PFSK-1 (cell line): ENCODE results near the gene ESF1. TPM values are rescaled to one million over a fixed set of nuclear protein-coding genes. Genes with fewer than 3 reads are reported as not detected.

Experiments
- FOXP2 ChIP-seq: optimal IDR thresholded peaks from 2 replicates; pipeline ENCODE3; 2011; ENCODE audit warnings: borderline replicate concordance, control low read depth, inconsistent platforms; ENCODE audit not compliant: insufficient read depth; ENCODE audit errors: extremely low read length, extremely low read depth
- POLR2AphosphoS5 ChIP-seq: IDR thresholded peaks from 2 replicates; pipeline ENCODE4 v1.6.1; 2012; ENCODE audit warnings: low read depth, mild to moderate bottlenecking, control low read depth, low read length, moderate library complexity
- REST ChIP-seq, 2 experiments: IDR thresholded peaks; 2 replicates each; pipeline versions ENCODE4 v1.6.1 to v1.8.0; 2011 to 2012; ENCODE audit warnings: low read depth in 2 of 2, low read length in 2 of 2, control low read depth in 1 of 2, inconsistent platforms in 1 of 2, mild to moderate bottlenecking in 1 of 2, moderate library complexity in 1 of 2; ENCODE audit not compliant: insufficient read depth in 1 of 2
- SIN3A ChIP-seq: IDR thresholded peaks from 2 replicates; pipeline ENCODE4 v1.6.1; 2012; ENCODE audit warnings: mild to moderate bottlenecking, low read length, moderate library complexity, borderline replicate concordance; ENCODE audit not compliant: insufficient read depth
- TAF1 ChIP-seq: IDR thresholded peaks from 2 replicates; pipeline ENCODE4 v1.6.1; 2012; ENCODE audit warnings: low read length, control low read depth, borderline replicate concordance; ENCODE audit not compliant: insufficient read depth
- polyA plus RNA-seq: library from polyadenylated mRNA; unstranded; fragments of >200 nt; gene quantifications from one replicate; pipeline ENCODE4 v1.2.1, GENCODE V29; 2012; ENCODE audit warnings: low read depth, missing spikeins; ENCODE audit not compliant: insufficient read length

ESF1 gene, protein sequence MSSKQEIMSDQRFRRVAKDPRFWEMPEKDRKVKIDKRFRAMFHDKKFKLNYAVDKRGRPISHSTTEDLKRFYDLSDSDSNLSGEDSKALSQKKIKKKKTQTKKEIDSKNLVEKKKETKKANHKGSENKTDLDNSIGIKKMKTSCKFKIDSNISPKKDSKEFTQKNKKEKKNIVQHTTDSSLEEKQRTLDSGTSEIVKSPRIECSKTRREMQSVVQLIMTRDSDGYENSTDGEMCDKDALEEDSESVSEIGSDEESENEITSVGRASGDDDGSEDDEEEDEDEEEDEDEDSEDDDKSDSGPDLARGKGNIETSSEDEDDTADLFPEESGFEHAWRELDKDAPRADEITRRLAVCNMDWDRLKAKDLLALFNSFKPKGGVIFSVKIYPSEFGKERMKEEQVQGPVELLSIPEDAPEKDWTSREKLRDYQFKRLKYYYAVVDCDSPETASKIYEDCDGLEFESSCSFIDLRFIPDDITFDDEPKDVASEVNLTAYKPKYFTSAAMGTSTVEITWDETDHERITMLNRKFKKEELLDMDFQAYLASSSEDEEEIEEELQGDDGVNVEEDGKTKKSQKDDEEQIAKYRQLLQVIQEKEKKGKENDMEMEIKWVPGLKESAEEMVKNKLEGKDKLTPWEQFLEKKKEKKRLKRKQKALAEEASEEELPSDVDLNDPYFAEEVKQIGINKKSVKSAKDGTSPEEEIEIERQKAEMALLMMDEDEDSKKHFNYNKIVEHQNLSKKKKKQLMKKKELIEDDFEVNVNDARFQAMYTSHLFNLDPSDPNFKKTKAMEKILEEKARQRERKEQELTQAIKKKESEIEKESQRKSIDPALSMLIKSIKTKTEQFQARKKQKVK
- 10.7 TPM for polyA plus RNA-seq

DNA sequence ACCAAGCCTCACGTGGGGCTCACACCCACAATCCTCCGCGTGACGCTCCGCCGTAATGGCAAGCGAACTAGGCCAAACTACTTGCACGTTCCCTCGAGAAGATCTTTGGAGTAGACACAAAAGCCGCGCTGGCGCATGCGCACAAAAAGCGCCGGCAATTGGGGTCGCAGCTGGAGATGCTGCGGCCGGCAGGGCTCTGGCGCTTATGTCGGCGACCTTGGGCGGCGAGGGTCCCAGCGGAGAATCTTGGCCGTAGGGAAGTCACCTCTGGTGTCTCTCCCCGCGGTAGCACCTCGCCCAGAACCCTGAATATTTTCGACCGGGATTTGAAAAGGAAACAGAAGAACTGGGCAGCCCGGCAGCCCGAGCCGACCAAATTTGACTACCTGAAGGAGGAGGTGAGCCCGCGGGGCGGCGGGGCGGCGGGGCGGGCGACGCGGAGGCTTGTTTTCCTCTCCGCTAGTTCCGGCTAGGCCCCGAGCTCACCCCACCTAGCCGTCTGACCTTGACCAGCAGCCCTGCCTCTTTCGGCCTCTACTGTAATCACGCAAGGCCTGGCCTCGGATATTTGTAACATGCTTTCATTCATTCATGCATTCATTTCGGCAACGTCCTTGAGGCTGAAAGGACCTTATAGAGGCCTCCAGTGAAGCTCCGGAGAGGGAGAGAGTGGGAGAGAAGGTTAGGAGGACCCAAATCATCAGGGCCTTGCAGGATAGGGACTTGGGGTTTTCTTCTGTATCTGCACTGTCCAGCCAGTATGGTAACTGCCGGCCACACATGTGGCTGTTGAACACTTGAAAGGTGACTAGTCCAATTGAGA is at the start of gene ESF1, which contains the start of gene NDUFAF5:
Gene ESF1, minus strand, starts transcription at position 27 of the 823 bp plus-strand sequence. CDS start 1,779 bp downstream, outside the sequence.
Gene NDUFAF5, plus strand, starts transcription at position 136 of the 823 bp plus-strand sequence. Its CDS starts 41 bp downstream, at position 177.
- TF ChIP-seq REST (IDR thresholded peaks at IDR 0.05; ENCODE audit: insufficient read depth in 1 of 2, low read depth in 2 of 2, low read length in 2 of 2) (peak; percentile 64 to 73; a peak in 3 of 4 replicates), FOXP2 (peak; percentile 60), TAF1 (peak; percentile 94; the same call in 1 of the 2 replicates), SIN3A (peak; percentile 97), POLR2AphosphoS5 (peak; percentile 66; the same call in 1 of the 2 replicates)

GRCh38 chr20:13831476-13831875 is 46.8 kb upstream of the ESF1 start:
- TF ChIP-seq TAF1 (no peak), REST (IDR thresholded peaks at IDR 0.05; ENCODE audit: insufficient read depth in 1 of 2, low read depth in 2 of 2, low read length in 2 of 2) (no peak), SIN3A (no peak), POLR2AphosphoS5 (no peak), FOXP2 (no peak)

GRCh38 chr20:13825465-13825864 is 40.7 kb upstream of the ESF1 start:
- TF ChIP-seq SIN3A, result no peak
- TF ChIP-seq TAF1, result no peak
- TF ChIP-seq POLR2AphosphoS5, result no peak
- TF ChIP-seq FOXP2, result no peak
- TF ChIP-seq REST (IDR thresholded peaks at IDR 0.05; ENCODE audit: insufficient read depth in 1 of 2, low read depth in 2 of 2, low read length in 2 of 2), result no peak

DNA sequence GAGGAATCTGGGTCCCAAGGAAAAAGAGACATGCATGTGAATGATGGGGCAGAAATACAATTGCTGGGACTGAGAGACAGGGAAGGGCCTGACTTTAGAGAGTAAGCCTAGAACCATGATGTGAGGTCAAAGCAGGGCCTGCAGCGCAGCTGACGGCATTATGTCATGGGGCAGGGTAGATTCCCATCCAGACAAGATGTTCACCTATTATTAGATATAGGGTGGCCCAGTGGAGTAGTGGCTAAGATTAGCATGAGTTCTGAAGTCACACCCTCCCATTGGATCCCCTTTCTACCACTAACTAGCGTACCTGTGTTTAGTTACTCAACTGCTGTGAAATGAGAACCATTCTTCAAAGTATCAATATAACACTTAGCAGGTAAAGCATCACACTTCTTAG is 39.7 kb upstream of the ESF1 start:
- TF ChIP-seq POLR2AphosphoS5, result no peak
- no peak for TF ChIP-seq REST (IDR thresholded peaks at IDR 0.05; ENCODE audit: insufficient read depth in 1 of 2, low read depth in 2 of 2, low read length in 2 of 2)
- no peak for TF ChIP-seq TAF1
- no peak for TF ChIP-seq FOXP2
- no peak for TF ChIP-seq SIN3A
